GM12875 (cell line): Measurements from ENCODE around the gene DVL2.

ENCODE experiments used
- H3K4me3 ChIP-seq: one replicate; pipeline ENCODE4 v1.5.1; 2011; ENCODE audit warnings: low read depth, low read length, control low read depth
- TF ChIP-seq, protein P1 (sequence below): IDR thresholded peaks from 2 replicates; pipeline ENCODE4 v1.5.1; 2011; ENCODE audit warnings: low read depth, mild to moderate bottlenecking, control low read depth, inconsistent platforms, low read length, moderate library complexity, borderline replicate concordance; ENCODE audit not compliant: insufficient read depth

DVL2 gene

DNA sequence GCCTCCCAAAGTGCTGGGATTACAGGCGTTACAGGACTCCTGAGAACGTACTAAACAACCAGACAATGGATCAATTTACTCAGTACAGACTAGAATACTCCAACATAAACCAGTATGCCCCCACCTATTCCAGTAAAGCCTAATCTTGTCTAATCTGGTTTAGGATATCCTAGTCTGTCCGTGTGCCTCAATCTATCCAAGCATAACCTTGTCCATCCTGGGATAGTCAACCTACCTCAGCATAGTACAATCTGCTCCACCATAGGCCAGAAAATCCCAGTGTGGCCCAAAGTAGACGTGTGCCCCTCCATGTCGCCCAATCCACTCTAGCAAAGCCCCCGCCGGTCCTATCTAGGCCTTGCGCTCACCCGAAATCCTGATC lies 625 bp downstream of the DVL2 start:
- TF ChIP-seq, protein P1, sequence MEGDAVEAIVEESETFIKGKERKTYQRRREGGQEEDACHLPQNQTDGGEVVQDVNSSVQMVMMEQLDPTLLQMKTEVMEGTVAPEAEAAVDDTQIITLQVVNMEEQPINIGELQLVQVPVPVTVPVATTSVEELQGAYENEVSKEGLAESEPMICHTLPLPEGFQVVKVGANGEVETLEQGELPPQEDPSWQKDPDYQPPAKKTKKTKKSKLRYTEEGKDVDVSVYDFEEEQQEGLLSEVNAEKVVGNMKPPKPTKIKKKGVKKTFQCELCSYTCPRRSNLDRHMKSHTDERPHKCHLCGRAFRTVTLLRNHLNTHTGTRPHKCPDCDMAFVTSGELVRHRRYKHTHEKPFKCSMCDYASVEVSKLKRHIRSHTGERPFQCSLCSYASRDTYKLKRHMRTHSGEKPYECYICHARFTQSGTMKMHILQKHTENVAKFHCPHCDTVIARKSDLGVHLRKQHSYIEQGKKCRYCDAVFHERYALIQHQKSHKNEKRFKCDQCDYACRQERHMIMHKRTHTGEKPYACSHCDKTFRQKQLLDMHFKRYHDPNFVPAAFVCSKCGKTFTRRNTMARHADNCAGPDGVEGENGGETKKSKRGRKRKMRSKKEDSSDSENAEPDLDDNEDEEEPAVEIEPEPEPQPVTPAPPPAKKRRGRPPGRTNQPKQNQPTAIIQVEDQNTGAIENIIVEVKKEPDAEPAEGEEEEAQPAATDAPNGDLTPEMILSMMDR = no peak
- peak overlapping the region; percentile 56 for H3K4me3 ChIP-seq

- no peak overlapping the region for H3K4me3 ChIP-seq
- TF ChIP-seq, protein P1 = no peak
These were observed 2.2 kb downstream of the DVL2 start for GRCh38 chr17:7232114-7232513.

GRCh38 chr17:7229504-7229903 lies 4.8 kb downstream of the DVL2 start:
- no peak overlapping the region for H3K4me3 ChIP-seq
- TF ChIP-seq, protein P1 = no peak

GRCh38 chr17:7228920-7229319 lies 5.4 kb downstream of the DVL2 start:
- no peak overlapping the region for H3K4me3 ChIP-seq
- TF ChIP-seq, protein P1 = no peak

DNA sequence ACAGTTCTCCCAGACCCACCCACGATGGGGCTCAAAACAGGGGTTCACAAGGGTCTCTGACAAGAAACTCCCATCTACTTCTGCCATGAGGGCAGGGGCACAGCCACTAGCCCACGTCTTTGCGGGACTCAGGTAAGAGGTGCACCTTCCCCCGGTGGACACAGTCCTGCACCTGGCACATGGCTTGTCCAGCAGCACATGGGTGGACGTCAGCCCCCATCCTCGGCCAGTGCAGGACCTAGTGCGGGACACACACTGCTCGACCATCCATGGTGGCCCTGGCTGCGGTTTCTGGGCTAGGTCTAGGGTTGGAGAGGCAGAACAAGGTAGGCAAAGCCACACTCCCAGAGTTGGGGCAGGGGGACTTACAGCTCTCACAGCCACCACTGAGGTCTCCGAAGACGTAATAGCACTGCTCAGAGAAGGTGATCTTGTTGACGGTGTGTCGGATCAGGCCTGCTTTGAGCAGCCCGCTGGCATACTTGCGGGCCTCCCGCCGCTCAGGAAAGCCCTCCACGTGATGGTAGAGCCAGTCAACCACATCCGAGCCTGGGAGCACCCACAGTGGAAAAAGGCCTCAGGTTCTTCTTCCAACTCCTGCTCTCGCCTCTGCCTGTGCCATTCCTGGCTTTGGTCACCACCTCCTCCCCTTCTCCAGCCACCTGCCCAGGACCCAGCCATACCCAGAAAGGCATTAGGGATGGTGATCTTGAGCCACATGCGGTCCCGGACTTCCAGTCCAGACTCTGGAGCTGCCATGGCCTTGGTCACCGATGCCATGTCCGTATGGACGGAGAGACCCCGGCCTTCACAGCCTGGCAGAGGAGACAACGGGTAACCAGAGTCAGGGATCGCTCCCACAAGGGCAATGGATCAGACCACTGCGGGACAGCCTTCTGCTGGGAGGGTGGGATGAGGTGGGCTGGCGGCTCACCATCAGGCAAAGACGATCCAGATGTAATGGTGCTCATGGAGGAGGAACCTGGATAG lies 7.3 kb downstream of the DVL2 start:
- TF ChIP-seq, protein P1 = no peak
- H3K4me3 ChIP-seq = no peak overlapping the region

GRCh38 chr17:7225711-7226331 lies 8.5 kb downstream of the DVL2 start:
- H3K4me3 ChIP-seq = no peak overlapping the region
- TF ChIP-seq, protein P1 = no peak
